Upper lobe of left lung (tissue), 4 donors: Measurements from ENCODE around the gene ARHGAP31.

Experiments used
- EP300 ChIP-seq, 4 donors: sonication (generic); formaldehyde crosslinking; IDR thresholded peaks; one replicate each; pipeline ENCODE4 v1.5.1; 2017; ENCODE audit warnings: antibody characterized with exemption in 4 of 4, control low read depth in 2 of 4
- TF ChIP-seq, protein P1 (sequence below), 6 experiments: fragments of 450-650 bp in 4 of 6; fragments of 200-600 bp in 2 of 6; sonication (generic) in 2 of 6; IDR thresholded peaks; one replicate each; pipeline ENCODE4 v1.5.1; 2016 to 2019; ENCODE audit warnings: antibody characterized with exemption in 6 of 6

DNA sequence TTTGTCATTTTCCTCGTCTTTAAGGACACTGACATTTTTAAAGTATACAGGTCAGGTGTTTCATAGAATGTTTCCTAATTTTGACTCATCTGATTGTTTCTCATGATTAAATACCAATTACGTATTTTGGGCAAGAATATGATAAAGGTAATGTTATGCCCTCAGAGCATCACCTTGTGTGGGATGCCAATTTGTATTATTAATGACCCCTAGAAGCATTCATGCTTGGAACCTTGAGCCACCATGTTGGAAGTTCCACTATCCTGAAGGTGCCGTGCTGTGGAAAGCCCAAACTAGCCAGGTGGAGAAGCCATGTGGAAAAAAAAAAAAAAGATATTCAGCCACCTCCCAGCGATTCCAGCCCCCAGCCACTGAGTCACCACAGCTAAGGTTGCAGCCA is 34.4 kb upstream of the ARHGAP31 start:
- TF ChIP-seq, protein P1, sequence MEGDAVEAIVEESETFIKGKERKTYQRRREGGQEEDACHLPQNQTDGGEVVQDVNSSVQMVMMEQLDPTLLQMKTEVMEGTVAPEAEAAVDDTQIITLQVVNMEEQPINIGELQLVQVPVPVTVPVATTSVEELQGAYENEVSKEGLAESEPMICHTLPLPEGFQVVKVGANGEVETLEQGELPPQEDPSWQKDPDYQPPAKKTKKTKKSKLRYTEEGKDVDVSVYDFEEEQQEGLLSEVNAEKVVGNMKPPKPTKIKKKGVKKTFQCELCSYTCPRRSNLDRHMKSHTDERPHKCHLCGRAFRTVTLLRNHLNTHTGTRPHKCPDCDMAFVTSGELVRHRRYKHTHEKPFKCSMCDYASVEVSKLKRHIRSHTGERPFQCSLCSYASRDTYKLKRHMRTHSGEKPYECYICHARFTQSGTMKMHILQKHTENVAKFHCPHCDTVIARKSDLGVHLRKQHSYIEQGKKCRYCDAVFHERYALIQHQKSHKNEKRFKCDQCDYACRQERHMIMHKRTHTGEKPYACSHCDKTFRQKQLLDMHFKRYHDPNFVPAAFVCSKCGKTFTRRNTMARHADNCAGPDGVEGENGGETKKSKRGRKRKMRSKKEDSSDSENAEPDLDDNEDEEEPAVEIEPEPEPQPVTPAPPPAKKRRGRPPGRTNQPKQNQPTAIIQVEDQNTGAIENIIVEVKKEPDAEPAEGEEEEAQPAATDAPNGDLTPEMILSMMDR (IDR thresholded peaks at IDR 0.05): no peak
- TF ChIP-seq EP300 (IDR thresholded peaks at IDR 0.05): no peak
